Stimulated activated CD4-positive, alpha-beta T cell treated with anti-CD3 and anti-CD28 coated beads, Interleukin-15, amount 100 ng/mL, for 48 hours (primary cell): ENCODE data around the gene TRIM39.

Source experiments
- DNase-seq, 2 donors: peaks; one replicate each; pipeline ENCODE4 v3.0.0-alpha.2; 2020; ENCODE audit warnings: low read depth in 2 of 2

TRIM39 gene

DNA sequence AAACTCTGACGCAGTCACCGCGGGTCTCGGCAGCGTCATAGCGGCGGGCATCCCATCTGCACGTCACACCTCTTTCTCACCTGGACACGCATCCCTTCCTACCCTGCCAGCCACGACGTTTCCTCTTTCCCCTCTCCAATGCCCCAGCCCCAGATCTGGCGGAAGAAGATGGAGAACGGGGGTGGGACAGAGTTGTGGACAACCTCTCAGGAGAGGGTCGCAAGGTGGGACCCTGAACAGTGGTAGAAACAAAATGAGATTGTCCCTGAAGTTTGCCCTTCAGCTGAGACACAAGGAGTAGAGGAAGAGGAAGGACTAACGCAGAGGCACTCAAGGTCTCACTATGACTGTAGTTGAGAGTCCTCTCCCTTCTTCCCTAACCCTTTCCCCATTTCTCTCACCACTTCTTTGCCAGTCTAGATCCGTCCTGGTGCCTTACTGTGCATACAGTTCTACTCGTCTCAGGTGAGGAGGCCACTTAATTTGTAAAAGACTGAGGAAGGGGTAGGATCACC is 562 bp downstream of the TRIM39 start:
- no peak for DNase-seq

DNA sequence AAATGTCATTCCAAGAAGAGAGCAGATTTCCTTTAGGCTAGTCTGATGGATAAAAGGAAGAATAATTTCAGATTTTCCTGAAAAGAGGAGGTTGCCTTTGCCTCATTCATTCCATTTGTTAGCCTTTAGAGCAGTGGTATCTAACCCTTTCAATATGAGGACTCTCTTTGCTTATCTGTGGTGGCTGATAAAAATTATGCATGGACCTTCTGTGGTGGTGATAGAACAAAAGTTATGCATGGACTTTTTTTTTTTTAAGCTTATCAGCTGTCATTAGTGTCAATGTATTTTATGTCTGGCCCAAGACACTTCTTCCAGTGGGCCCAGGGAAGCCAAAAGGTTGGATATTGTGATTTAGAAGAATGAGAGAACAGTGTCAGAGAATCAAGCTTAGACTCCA is 1.7 kb downstream of the TRIM39 start:
- DNase-seq: no peak

DNA sequence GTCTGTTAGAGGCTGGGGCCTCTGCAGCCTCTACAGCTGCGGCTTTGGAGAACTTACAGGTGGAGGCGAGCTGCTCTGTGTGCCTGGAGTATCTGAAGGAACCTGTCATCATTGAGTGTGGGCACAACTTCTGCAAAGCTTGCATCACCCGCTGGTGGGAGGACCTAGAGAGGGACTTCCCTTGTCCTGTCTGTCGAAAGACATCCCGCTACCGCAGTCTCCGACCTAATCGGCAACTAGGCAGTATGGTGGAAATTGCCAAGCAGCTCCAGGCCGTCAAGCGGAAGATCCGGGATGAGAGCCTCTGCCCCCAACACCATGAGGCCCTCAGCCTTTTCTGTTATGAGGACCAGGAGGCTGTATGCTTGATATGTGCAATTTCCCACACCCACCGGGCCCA is 2.6 kb downstream of the TRIM39 start:
- no peak for DNase-seq

DNA sequence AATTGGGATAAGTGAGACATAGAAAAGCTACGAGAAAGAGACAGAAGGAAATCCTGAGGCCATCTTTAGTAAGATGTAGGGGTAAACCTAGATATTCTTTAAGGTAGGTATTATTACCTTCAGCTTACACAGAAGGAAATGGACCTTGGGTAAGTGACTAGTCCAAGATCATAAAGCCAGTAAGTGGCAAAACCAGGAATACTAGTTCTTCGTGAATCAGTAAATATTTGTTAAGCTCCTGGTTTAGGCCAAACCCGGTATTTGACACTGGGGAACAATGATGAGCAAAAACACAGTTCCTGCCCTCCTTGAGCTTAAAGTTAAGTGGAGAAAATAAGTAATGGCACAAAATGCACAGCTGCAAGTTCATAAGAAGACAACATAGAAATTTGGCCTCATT is 5.3 kb downstream of the TRIM39 start:
- no peak for DNase-seq

DNA sequence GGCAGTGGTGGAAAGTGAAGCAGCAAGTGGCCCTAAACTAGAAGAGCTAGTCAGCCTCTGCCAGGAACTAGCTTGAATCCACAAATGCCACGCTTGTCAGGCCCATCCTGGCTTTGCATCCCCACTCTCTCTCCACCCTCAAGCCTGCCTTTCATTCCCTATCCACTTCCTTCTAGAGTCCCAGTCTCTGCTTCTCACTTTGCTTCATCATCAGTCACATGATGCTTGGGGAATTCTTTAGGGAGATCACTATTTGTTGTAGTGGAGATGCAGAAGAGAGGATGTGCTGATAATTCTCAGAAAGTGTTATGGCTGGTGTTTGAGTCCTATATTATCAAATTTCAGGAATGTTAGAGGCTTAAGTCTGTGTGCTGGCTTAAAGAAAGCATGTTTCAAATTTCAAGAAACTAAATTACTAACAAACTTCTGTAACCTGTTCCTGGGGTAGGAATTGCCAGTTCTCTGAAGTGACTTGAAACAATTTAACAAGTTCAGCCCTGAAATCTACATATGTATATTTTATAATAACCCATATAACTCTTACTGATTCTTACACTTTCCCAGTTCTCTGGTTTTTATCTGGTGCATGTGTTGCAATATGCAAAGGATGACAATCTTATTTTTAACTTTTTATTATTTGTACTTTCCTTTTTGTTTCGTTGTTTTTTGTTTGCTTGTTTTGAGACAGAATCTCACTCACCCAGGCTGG is 7.5 kb downstream of the TRIM39 start:
- no peak for DNase-seq

DNA sequence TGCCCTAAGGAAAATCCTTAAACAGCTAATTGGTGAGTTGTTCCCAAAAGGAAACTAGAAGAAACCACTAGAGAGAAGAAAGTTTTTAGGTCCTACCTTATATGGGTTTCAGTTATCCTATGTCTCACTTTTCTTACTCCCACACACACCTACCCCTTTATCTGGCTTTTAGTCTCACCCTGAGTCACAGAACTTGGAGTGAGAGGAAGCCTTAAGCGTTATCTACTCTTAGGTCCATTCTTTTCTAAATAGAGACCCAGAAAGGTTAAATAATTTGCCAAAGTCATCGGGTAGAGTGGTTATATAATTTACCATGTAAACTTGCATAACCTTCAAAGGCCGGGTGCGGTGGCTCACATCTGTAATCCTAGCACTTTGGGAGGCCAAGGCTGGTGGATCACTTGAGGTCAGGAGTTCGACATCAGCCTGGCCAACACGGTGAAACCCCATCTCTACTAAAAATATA is 13.9 kb downstream of the TRIM39 start:
- DNase-seq: no peak

DNA sequence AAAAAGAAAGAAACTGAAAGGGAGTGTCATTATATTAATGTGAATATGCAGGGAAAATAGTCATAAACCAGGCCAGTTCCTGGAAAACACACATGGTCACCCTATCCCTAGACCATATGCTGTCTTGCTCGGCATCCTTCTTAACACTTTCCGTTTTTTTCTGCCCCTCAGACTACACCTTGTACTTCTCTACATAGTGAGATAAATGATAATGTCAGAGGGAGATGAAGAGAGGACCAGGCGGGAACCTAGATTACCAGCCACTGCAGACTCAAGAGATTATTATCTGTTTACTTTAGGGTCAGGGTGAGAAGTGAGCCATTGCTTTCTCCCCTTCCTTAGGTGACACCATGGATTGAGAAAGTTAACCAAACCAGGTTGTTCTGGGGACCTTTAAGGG is 14.5 kb downstream of the TRIM39 start:
- DNase-seq: no peak

DNA sequence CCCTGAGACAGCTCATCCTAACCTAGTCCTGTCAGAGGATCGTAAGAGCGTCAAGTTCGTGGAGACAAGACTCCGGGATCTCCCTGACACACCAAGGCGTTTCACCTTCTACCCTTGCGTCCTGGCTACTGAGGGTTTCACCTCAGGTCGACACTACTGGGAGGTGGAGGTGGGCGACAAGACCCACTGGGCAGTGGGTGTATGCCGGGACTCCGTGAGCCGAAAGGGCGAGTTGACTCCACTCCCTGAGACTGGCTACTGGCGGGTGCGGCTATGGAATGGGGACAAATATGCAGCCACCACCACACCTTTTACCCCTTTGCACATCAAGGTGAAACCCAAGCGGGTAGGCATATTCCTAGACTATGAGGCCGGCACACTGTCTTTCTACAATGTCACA is 15.0 kb downstream of the TRIM39 start:
- no peak for DNase-seq

DNA sequence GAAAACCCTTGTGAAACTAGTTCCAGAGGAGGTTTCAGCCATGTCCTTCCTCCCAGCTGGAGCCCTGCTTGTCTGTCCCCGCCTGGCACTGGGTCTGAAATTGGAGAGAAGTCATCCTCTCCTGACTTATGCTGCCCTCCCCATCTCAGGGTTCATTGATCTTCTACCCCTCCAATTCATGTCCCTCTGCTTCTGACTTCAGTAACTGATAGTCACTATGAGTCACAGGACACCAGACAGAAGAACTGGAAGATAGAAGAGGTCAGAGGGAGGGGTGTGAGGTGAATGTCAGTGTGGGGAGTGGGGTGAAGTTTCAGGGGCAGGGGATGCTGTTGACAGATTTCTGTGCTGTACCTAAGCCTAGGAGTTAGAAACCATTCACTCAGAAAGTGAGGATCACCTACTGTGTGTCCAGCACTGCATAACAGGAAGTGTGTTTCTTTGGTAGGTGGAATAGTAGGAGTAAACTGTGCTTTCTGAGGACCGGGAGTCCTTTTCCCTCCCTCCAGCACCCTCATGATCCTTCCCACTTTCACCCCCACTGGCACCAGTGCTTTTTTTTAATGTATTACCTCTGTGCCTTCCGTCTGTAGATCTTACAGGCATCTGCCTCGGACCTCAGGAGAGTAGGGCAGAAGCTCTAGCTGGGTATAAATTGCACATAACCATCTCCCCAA is 17.6 kb downstream of the TRIM39 start:
- DNase-seq: no peak

DNA sequence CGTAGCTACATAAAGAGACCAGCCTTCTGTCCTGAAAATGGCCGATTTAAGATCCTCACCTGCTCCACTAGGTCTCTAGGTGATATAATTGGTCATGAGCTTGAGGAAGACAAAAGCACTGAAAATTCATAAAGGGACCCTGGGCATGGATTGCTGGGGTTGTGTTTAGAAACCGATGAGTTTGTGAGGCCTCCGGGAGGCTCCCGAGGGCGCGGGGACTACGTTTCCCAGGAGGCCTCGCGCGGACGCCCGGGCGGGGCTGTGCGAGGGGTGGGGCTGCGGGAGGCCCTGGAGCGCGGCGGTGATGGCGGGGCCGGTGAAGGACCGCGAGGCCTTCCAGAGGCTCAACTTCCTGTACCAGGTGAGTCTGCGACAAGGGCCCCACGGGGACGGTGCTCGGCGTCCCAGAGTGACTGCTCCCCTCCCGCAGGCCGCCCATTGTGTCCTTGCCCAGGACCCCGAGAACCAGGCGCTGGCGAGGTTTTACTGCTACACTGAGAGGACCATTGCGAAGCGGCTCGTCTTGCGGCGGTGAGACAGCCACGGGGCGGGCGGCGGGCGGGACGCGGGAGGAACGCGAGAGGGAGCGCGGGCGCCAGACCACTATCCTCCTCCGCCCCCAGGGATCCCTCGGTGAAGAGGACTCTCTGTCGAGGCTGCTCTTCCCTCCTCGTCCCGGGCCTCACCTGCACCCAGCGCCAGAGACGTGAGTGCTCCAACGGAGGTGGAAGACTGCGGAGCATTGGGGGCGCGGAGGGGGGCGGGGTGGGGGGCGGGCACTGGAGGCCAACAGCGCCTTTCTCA is 18.3 kb downstream of the TRIM39 start, which contains the start of gene RPP21:
Gene RPP21 (plus strand): TSS at position 289 of the 804 bp plus-strand sequence. CDS start 16 bp downstream, at position 305.
- peak; percentile 76 to 88 for DNase-seq

DNA sequence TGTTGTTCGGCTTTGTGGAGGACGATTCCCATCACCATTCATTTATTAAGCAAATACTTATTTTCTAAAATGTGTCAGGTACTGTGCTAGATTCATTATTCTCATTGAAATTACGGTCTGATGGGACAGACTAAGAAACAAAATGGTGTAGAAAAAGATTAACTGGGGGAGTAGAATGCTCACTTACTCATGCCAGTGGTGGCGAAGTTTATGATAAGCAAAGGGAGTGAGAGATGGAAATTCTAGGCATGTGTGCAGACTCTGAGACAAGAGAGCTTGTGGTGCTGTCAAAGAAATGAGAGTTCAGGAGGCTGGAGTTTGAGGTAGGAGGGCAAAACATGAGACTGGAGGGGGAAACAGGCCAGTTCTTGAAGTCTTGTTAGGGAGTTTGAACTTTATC is 19.1 kb downstream of the TRIM39 start:
- no peak for DNase-seq

DNA sequence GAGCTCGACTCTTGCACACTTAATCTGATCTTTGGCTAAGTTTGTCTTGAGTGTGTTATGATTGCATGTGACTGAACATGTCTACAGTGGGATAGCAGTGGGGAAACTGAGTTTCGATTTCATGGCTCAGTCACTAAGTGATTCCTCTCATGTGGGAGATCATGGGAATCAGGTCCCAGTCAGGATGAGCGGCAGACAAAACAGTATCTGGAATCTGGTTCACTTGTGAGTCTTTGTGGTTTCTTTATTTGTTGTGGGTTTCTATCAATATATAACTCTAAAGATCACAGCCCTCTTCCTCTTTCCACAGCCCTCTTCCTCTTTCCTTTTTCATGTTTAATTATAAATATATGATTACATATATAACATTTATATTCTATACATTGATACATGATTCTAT is 22.2 kb downstream of the TRIM39 start:
- DNase-seq: no peak

DNA sequence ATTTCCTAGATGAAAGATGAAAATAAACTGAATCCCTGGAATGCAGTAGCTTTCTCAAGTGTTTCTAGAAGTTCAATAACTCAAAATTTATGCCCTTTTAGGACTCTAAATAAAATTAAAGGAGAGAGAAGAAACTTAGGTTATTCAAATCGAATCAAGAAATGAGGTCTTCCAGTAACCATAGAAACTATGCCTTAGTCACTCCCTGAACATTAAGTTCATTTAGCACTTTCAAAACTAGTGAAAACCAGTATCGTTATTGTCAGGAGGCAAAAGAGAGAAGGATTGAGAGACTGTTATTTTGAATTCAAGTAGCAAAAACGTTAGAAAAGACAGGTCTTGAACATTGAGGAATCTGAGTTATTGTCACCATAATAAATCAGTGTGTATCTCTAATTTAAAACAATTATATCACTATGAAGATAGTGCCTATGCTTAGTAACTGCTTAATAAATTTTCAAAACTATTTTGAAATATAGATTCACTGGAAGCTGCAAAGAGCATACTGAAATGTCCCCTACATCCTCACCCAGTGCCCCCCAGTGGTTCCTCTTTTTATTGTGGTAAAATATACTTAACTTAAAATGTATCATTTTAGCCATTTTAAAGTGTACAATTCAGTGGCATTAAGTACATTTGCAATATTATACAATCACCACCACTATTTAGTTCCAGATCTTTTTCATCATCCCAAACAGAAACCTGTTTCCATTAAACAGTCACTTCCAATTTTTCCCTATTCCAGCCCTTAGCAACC is 22.9 kb downstream of the TRIM39 start:
- DNase-seq: no peak

DNA sequence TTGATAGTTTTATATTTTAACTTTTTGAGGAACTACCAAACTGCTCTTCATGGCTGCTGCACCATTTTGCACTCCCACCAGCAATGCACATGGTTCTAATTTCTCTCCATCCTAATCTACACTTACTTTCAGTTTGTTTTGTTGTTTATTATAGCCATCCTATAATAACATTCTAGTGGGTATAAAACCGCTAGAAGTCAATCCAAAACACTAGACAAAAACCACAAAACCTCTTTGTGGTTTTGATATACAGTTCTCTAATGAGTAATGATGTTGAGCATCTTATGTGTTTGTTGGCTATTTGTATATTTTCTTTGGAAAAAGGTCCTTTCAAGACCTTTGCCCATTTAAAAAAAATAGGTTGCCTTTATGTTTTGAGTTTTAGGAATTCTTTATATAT is 23.8 kb downstream of the TRIM39 start:
- no peak for DNase-seq

DNA sequence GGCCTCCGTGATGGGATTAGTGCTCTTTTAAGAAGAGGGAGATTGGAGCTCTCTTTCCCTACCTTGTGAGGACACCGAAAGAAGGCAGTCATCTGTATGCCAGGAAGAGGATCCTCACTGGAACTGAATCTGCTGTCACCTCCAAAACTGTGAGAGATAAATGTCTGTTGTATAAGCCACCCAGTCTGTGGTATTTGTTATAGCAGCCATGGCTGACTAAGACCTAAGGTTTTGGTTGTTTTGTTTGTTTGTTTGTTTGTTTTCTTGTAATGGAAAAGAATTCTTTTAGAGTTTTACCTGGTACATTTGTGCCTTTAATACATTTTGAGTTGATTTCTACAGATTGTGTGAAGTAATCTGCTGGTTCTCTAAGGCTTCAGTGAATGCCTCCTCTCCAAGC is 25.8 kb downstream of the TRIM39 start:
- no peak for DNase-seq

DNA sequence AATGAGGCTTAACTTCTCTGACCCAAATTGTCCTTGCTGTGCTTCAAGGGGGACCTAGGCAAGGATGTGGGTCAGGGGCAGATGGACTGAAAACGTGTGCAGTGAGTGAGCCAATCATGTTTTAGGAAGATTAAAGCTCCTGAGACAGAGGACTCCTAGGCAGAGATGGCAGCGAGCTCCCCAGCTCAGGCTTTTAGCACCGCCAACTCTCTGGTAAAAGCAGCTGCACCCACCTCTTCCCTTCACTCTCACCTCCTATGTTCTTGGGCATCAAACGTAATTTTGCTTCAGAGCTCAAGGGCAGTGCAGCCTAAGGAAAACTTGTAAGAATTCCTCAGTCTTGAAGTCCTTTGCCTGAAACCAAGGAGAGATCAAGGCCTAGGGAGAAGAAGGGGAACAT is 28.6 kb downstream of the TRIM39 start:
- no peak for DNase-seq

DNA sequence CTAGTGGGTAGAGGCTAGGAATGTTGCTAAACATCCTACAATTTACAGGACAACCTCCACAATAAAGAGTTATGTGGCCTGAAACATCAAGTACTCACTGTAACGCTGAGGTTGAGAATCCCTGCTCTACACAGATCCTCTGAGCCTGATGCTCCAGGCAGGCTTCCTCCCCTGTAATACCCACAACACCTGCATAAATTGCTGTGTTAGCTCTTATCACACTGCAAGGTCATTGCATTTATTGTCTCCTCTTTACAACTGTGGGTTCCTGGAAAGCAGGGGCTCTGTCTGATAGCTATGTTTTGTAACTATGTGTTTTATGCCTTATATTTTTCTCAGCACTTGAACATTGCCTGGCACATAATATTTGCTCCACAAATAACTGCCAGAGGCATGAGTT is 29.8 kb downstream of the TRIM39 start:
- no peak for DNase-seq

DNA sequence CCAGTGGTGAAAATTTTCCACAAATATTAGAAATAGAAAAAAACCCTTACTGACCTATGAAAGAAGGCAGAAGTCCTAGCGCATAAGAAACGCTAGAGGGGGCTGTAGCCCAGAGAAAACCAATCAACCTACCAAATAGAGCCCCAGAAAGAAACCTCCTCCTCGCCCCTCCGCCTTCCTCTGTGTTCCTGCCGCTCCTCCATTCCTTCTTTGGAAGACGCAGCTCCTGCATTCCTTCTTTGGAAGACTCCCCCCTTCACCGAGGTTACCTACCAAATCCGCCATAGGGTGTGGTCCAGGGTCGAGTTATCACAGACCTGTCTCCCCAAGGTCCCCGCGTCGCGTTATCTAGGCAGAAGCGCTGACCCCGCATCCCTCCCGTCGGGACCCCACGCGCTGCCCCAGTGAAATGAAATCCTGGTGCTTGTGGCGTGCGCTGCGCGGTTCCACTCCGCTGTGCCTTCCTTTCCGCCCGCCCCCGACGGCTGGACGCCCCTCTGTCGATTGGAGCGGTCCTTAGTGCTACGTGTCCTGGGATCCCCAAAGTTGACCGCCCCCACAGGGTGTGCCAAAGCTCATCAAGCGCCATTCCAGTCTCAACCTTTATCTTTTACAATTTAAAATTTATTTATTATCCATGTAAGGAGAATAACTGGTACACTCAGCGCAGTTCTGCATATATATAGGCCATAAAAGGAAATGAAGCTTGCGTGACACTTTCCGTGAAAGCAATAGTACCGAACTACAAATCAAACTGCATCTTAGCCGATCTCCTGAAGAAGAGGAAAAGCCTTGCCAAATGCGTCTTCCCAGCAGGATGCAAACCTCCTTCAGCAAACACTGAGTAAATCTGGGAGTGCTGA is 31.2 kb downstream of the TRIM39 start:
- peak; percentile 22 to 24 for DNase-seq

DNA sequence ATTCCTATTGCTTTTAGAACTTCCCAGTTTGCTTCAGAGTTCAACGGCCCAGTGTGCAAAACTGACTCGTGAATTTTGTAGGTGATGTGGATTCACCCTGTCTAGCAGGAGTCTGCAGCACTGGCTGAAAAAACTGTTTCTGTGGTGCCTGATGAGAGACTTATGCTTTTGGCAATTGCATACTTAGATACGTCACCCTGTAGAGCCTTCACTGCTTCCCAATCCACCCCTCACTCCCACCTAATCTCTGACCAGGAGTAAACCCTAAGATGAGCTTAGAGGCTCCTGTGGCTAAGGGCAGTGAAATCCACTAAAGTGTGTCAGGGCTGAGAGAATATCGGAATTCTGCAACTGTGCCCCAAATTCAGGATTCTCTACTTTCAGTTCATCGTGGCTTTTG is 32.5 kb downstream of the TRIM39 start:
- DNase-seq: no peak

DNA sequence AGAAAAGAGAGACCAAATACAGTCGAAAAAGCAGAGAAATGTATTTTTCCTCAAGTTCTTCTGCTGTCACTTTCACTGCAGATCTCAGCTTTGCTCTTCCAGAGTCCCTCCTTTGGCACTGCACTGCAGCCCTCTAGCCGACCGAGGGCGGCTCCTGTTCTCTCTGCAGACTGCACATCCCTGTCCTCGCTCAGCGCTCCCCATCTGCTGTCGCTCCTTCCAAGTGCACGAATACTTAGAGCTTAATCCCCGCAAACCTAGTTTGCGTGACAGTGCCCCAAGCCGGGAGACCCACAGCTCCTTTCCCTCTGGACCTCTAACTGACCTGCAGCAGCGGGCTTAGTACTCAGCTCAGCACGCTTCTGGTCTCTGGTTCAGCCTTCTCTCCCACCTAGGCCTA is 33.4 kb downstream of the TRIM39 start:
- DNase-seq: no peak

DNA sequence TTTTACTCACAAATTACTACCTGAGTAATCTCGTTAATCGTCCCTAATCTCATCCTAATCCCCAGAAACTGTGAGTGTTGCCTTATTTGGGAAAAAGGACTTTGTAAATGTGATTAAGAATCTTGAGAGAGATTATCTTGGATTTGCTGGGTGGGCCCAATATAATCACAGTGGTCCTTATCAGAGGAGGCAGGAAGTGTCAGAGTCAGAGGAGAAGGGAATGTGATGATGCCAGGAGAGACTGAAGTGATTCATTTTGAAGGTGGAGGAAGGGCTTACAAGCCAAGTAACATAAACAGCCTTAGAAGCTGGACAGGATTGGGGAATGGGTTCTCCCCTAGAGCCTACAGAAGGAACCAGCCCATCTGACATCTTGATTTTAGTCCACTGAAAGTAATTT is 34.9 kb downstream of the TRIM39 start:
- no peak for DNase-seq
